ENCODE results near the gene CYBC1.
A peak's percentile ranks its signal among the peaks of the same experiment; 100 is the strongest.
"Not testable (repeated sequence)": the region's sequence is repeated elsewhere in the genome, so short reads cannot be mapped to it uniquely, and the experiment has no call there.

Gene CYBC1

GRCh38 chr17:82479602-82480001, 29.1 kb upstream of the CYBC1 start:
- DNase-seq (ENCODE audit: extremely low read depth in 1 of 2, low read depth in 1 of 2), result no peak

- no peak for DNase-seq (ENCODE audit: extremely low read depth in 1 of 2, low read depth in 1 of 2)
Measured at GRCh38 chr17:82477934-82478333, 27.4 kb upstream of the CYBC1 start.

DNA sequence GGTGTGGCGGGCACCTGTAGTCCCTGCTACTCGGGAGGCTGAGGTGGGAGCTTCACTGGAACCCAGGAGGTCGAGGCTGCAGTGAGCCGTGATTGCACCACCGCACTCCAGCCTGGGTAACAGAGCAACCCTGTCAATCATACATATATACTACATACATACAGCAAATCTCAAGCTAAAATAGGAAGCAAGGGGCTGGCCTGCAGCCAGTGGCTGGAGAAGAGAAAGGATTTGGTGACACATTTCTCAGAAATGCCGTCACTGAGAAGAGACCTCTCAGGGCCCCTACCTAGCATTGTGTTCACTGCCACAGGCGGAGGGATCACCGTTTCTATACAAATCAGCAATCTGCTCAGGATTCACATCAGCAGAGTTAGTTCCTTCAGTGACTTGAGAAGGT, 24.9 kb upstream of the CYBC1 start:
- DNase-seq (ENCODE audit: extremely low read depth in 1 of 2, low read depth in 1 of 2), result no peak

DNA sequence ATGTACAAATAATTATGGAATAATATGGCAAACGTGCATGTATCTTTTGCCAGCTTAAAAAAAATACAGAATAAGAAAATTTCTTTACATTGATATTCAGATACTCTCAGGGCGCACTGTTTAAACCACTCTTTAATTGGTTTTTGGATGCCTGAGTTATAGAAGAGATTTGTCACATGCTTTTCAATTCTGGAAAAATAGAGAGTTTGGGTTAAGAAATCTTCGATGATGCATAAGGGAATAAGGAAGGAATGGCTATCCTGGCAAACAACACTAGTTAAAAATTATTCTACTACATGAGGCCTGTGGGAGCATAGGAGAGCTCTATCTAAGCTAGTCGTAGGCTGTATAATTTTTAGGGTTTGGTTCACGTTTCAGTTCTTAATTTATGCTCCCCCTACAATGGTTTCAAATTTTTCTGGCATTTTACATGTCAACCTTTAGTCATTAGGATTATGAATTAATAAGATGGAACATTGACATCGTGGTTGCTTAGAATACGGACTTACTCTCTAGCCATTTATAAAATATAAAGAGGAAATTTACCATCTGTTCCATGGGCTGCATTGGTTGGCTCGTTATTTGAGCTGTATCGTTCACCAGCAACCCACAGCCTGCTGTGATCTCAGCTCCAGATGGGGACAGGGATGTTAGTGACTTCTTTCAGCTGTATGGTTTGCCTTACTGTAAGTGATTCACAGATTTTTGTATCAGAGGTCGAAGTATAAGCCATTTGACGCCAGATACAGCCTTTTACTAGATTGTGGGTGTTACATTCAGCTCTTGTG, 23.9 kb upstream of the CYBC1 start:
- no peak for DNase-seq (ENCODE audit: extremely low read depth in 1 of 2, low read depth in 1 of 2)

DNA sequence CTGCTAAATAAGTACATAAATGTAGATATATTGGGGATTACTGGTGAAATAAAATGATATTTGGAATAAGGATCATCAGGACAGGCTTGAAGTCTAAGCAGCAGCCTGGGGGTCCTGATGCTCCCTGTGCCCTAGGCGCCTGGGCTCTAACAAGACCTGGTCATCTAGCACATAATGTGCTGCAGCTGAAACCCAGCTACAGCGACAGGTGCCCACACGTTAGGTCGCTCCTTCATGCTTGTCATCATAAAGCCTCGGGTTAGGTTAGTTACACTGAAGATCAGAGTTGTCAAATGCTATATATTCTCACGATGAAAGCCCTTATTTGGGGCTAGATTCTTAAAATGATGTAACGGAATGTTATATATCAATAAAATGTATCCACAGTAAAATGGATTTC, 19.5 kb upstream of the CYBC1 start:
- no peak for DNase-seq (ENCODE audit: extremely low read depth in 1 of 2, low read depth in 1 of 2)

DNA sequence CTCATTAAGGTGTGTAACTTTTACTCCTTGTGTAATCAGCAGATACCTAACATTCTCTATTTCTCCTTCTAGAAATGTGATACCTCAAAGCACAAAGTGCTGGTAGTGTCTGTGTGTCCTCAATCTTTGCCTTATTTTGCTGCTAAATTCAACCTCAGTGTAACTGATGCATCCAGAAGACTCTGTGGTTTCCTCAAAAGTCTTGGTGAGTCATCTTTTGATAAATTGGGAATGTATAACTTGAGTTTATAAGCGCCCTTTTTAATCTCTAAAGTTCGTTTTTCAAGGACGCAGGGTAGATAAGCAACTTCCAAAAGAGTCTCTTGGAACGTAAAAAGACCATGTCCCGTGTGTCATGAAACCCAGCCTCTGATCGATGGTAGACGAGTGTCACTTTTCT, 18.1 kb upstream of the CYBC1 start:
- no peak for DNase-seq (ENCODE audit: extremely low read depth in 1 of 2, low read depth in 1 of 2)

DNA sequence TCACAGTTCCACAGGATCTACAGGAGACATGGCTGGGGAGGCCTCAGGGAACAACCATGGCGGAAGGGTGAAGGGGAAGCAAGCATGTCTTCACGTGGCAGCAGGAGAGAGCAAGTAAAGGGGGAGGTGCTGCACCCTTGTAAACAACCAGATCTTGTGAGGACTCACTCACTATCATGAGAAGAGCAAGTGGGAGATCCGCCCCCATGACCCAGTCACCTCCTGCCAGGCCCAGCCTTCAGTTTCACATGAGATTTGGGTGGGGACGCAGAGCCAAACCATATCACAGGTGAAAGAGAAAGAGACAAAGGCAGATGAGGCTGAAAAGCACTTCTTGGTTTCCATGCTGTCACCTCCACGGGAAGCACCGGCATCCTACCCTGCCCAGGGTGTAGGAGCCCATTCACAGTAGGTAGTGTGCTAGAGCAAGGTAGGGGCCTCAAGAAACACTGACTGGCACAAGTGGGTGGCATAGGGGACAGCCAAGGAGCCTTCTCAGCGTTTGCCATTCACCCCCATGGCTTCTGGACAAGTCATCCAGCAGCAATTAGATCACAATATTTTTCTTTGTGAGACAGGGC, 14.6 kb upstream of the CYBC1 start:
- DNase-seq (ENCODE audit: extremely low read depth in 1 of 2, low read depth in 1 of 2), result no peak

GRCh38 chr17:82464567-82464929, 14.0 kb upstream of the CYBC1 start:
- no peak for DNase-seq (ENCODE audit: extremely low read depth in 1 of 2, low read depth in 1 of 2)

GRCh38 chr17:82463925-82464566, 13.5 kb upstream of the CYBC1 start:
- no peak for DNase-seq (ENCODE audit: extremely low read depth in 1 of 2, low read depth in 1 of 2)

DNA sequence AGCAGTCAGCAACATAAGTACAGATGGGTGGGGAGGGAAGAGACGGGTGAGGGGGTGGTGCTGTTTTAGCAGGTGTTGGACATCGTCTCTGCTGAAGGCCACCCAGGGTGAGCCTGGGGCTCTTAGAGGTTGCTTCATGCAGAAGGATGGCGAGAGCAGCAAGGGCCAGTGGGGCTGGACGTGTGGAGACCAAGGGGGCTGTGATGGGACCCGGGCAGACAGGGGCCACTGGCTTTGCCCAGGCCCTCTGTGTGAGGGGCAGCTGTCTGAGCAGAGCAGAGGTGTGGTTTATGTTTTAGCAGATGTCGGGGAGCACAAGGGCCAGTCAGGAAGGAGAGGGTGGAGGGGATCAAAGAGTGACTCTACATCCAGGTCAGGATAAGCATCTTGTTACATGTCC, 12.8 kb upstream of the CYBC1 start:
- DNase-seq (ENCODE audit: extremely low read depth in 1 of 2, low read depth in 1 of 2), result no peak

DNA sequence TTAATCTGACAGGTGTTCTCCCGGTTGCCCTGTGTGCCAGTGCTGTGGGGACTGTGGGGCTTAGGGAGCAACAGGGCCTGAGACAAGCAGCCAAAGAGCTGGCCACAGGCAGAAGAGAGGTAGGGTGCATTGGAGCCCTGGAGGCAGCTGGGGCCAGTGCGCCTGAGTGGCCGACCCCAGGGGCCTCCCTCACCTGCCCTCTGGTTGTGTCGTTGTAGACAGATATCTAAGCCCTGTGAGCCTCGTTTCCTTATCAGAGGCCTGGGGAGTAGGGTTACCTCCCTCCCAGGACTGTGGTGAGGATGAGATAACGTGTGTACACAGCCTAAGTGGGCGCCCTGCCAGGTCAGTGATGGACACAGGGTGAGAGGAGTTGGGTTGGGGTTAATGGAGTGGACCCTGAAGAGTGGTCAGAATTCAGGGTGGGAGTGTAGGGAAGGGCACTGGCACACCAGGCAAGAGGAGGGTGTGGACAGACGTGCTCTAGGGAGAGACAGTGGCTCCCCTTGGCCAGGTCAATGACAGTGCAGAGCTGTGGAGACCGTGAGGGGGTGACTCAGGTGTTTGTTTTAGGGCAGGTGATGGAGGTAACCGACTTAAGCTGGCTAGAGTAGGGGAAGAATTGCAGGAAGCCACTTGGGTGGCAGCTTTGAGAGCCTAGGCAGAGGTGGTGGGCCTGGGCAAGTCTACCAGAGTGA, 11.4 kb upstream of the CYBC1 start:
- no peak for DNase-seq (ENCODE audit: extremely low read depth in 1 of 2, low read depth in 1 of 2)

DNA sequence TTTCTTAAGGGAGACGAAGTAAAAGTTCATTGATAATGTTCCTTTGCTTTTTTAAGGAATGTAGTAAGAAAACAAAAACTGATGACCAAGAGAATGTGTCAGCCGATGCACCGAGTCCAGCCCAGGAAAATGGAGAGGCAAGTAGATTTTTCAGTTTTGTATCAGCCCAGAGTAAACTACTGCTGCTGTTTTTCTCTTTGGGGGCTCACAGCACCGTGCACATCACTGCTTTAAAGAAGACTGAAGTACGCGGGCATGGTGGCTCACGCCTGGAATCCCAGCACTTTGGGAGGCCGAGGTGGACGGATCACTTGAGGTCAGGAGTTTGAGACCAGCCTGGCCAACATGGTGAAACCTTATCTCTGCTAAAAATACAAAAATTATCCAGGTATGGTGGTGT, 9.4 kb upstream of the CYBC1 start:
- not testable (repeated sequence) for DNase-seq (ENCODE audit: extremely low read depth in 1 of 2, low read depth in 1 of 2)

DNA sequence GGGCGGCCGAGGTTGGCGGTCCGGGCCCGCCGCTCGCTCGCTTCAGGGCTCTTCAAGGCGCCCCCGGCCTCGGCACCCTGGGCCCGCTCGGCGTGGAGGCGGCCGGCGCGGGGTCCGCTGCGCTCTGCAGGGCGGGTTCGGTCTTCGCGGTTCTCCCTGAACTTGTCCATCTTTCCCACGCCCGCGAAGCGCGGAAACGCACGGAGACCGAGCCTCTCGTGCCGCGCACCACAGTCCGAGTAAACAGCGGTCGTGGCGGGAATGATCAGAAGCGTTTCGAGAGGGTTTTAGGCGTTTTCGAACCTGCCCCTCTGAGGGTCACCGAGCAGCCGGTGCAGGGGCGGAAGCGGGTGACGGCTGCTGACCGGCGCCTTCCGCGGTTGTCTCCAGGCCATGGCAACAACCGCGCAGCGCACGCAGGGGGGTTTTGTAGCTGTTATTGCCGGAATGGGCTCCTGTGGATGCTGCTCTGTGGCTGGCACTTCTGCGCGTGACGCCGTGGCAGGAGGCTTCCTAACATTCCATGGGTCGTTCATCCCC, 8.4 kb upstream of the CYBC1 start:
- no peak for DNase-seq (ENCODE audit: extremely low read depth in 1 of 2, low read depth in 1 of 2)

DNA sequence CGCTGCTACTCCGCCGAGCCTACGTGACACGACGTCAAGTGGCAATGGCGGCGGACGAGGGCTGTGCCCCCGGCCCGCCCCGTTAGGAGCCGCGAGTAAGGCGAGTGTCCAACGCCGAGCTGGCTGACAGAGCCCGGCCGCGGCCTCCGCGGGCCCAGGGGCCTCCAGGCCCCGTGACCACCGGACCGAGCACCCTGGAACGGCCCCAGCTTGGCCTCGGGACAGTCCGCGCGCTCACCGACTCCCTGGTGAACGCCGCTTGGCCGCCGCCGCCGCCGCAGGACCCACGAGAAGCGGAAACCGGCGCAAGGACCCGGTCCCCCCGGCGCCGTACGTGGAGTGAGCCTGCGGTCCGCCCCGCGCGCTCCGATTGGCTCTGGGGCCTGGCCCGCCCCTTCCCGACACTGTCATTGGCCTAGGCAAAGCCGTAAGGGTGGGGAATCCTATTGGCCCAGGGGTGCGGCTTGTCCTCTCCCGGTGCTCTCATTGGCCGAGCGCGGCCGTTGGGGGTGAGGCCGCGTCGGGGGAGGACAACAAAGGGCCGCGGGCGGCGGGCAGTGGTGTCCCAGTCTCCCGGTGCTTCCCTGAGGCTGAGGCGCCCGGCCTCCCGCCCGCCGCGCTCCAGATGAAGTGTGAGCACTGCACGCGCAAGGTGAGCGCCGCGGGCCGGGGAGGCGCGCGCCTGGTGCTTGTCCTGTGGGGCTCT, 7.8 kb upstream of the CYBC1 start, which contains the start of gene NARF:
Gene NARF (plus strand): TSS at position 563 of the 706 bp plus-strand sequence. CDS start 63 bp downstream, at position 626.
- peak; percentile 91 to 92 for DNase-seq (ENCODE audit: extremely low read depth in 1 of 2, low read depth in 1 of 2)

- DNase-seq (ENCODE audit: extremely low read depth in 1 of 2, low read depth in 1 of 2), result no peak
Measured at GRCh38 chr17:82457929-82458178, 7.3 kb upstream of the CYBC1 start.

GRCh38 chr17:82457073-82457928, 6.7 kb upstream of the CYBC1 start:
- DNase-seq (ENCODE audit: extremely low read depth in 1 of 2, low read depth in 1 of 2), result no peak

- not testable (repeated sequence) for DNase-seq (ENCODE audit: extremely low read depth in 1 of 2, low read depth in 1 of 2)
Measured at GRCh38 chr17:82453706-82454105, 3.2 kb upstream of the CYBC1 start.

DNA sequence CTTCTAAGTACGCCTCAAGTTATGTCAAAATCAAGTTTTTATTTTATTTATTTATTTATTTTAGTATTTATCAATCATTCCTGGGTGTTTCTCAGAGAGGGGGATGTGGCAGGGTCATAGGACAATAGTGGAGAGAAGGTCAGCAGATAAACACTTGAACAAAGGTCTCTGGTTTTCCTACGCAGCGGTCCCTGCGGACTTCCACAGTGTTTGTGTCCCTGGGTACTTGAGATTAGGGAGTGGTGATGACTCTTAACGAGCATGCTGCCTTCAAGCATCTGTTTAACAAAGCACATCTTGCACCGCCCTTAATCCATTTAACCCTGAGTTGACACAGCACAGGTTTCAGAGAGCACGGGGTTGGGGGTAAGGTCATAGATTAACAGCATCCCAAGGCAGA, 2.6 kb upstream of the CYBC1 start:
- not testable (repeated sequence) for DNase-seq (ENCODE audit: extremely low read depth in 1 of 2, low read depth in 1 of 2)

- no peak for DNase-seq (ENCODE audit: extremely low read depth in 1 of 2, low read depth in 1 of 2)
Measured at GRCh38 chr17:82452162-82452561, 1.6 kb upstream of the CYBC1 start.

DNA sequence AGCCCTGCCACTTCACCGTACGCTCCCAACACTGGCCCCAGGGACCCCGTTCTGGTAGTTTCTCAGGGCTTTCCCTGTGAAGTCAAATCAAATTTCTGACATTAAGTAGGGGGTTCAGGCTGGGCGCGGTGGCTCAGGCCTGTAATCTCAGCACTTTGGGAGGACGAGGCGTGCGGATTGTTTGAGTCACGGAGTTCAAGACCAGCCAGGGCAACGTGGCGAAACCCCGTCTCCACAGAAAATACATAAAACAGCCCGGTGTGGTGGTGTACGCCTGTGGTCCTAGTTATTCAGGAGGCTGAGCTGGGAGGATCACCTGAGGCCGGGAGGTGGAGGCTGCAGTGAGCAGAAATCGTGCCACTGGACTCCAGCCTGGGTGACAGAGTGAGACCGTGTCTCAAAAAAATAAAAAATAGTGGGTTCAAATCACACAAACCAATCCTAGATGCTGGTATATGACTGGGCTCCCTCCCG, 632 bp downstream of the CYBC1 start:
- DNase-seq (ENCODE audit: extremely low read depth in 1 of 2, low read depth in 1 of 2), result no peak

Measured in activated CD8-positive, alpha-beta memory T cell treated with anti-CD3 and anti-CD28 coated beads for 1 hour (primary cell).